Body of pancreas (tissue), 4 donors: ENCODE measurements around the gene OR2T2.
"Not testable (repeated sequence)": the region's sequence is repeated elsewhere in the genome, so short reads cannot be mapped to it uniquely, and the experiment has no call there.

Experiments used
- CTCF ChIP-seq, 7 experiments: fragments of 450-650 bp in 4 of 7; fragments of 200-600 bp in 3 of 7; sonication (generic) in 3 of 7; IDR thresholded peaks; one replicate each; pipeline ENCODE4 v1.5.1; 2016 to 2019; ENCODE audit warnings: antibody characterized with exemption in 7 of 7
- POLR2A ChIP-seq, 3 donors: fragments of 450-650 bp; IDR thresholded peaks; one replicate each; pipeline ENCODE4 v1.6.1; 2016; ENCODE audit warnings: antibody characterized with exemption in 3 of 3, mild to moderate bottlenecking in 2 of 3

GRCh38 chr1:248436303-248436702 lies 9.1 kb upstream of the OR2T2 start:
- TF ChIP-seq POLR2A, CTCF (IDR thresholded peaks at IDR 0.05): not testable (repeated sequence)
